GM12864 (cell line): ENCODE data around the gene INSRR.

Experiments used
- DNase-seq: peaks from one replicate; pipeline ENCODE4 v3.0.0-alpha.2; 2011; ENCODE audit warnings: low read depth
- H3K4me3 ChIP-seq: 2 replicates; pipeline ENCODE4 v1.5.1; 2011; ENCODE audit warnings: mild to moderate bottlenecking, low read depth, low read length, control low read depth
- TF ChIP-seq, protein P1 (sequence below): IDR thresholded peaks from 2 replicates; pipeline ENCODE4 v1.5.1; 2011; ENCODE audit warnings: low read depth, mild to moderate bottlenecking, moderate library complexity, low read length, control low read depth, inconsistent platforms; ENCODE audit errors: missing control alignments

INSRR gene

DNA sequence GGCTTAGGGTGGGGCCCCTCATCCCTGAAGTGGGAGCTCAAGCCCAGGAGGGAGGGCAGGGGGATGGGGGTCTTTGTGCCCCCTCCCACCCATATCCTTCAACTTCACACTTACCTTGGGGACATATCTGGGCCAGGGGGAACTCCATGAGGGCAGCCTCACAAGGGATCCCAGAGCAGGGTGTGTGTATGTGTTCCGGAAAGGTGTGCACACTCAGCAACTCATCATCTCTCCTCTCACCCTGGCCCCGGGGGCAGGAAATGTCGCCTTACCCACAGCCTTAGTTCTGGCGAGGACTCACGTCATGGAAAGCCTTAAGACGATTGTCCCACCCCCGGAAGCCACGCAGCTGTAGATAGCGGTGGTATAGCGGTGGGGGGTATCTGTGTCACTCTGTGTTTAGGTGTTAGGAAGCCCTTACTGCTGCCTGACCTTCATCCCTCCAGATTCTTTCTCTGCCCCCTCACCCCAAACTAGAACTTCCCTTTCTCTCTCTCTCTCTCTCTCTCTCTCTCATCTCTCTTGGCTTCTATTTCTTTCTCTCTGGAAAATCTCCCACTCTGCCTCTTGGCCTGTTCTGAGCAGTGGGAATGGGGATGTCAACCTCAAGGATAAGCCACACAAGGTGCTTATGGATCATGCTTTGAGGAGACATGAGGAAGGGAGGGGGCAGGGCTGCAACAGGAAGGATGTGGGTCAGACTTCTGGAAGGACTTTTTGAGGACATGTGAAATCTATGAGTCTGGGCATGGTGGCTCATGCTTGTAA, 42.2 kb downstream of the INSRR start, which contains the start of gene SH2D2A:
Gene SH2D2A, minus strand, starts transcription at position 288 of the 768 bp plus-strand sequence. Its CDS starts 140 bp downstream, at position 148.
- peak; percentile 69 for DNase-seq
- H3K4me3 ChIP-seq: peak within 1 kb of the TSS; percentile 62

DNA sequence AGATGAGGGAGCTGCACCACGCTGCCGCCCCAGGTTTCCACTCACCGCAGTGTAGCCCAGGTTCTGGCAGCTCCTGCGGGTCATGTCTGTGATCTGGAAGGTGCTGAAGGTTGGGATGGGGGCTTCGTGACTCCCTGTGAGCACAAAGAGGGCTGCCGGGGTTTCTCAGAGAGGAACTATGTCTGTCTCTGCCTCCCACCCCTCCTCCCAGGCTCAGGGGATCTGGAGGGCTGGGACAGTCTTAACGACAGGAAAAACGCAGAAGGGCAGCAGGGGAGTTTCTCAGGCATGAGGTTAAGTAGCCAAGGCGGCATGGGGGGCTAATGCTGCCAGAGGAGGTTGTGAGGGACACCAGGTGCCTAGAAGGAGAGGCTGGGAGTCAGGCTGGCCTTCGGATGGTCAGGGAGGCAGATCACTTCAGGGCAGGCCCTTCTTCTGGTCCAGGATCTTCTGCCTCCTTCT, 42.9 kb downstream of the INSRR start:
- DNase-seq: no peak
- peak overlapping the region; percentile 62 for H3K4me3 ChIP-seq
- TF ChIP-seq, protein P1, sequence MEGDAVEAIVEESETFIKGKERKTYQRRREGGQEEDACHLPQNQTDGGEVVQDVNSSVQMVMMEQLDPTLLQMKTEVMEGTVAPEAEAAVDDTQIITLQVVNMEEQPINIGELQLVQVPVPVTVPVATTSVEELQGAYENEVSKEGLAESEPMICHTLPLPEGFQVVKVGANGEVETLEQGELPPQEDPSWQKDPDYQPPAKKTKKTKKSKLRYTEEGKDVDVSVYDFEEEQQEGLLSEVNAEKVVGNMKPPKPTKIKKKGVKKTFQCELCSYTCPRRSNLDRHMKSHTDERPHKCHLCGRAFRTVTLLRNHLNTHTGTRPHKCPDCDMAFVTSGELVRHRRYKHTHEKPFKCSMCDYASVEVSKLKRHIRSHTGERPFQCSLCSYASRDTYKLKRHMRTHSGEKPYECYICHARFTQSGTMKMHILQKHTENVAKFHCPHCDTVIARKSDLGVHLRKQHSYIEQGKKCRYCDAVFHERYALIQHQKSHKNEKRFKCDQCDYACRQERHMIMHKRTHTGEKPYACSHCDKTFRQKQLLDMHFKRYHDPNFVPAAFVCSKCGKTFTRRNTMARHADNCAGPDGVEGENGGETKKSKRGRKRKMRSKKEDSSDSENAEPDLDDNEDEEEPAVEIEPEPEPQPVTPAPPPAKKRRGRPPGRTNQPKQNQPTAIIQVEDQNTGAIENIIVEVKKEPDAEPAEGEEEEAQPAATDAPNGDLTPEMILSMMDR: no peak

More for the DNA sequence above, 42.2 kb downstream of the INSRR start, which contains the start of gene SH2D2A:
- TF ChIP-seq, protein P1: no peak

DNA sequence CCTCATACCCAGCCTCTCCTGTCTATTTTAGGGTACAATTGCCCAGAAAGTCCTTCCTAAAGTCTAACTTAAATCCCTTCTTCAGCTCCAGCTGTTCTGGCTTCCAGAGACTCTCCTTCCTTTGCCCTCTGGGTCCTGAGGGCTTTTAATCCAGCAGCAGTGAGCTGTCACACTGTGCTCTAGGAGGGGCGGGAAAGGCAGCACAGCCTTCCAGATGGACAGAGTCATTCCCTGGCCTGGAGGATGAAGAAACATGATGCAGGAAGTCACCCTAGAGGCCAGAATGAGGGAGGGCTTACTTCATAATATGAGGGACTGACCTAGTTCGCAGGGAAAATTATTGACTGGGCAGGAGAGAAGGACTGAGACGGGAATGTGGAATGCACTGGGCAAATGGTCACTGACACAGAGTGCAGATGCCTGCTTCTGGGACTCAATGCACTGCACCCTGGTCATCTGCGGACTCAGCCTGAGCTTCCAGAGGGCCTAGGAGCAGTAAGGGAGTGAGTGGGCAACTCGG, 43.5 kb downstream of the INSRR start:
- DNase-seq: no peak
- TF ChIP-seq, protein P1: no peak

DNA sequence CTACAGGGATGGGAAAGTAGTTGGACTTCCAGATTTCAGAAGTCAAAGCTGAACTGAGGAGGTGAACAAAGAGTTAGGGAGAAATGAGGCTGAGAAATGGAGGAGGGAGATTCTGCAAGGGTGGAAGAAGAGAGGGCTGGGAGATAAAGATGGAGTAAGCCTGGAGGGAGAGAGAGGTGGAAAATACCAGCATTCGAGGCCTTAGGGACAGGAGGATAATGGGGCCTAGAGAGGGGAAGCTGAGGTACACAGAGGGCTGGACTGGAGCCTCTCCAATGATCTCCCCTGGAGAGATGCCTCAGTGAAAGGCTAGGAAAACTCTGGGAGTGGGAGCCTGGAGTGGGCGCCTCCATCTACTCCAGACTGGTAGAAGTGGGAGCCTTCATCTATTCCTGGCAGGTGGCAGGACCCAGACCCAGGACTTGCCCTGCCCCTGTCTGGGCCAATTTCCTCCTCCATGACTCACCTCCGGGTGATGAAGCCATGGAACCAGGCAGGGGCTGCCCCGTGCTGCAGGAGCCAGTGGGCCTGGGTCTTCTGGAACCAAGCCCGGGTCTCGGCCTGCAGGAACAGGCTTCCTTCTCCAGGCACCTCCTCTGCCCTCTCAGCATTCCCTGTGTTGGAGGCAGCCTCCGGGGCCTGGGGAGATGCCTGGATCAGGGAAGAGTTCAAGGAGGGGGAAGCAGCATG, 44.2 kb downstream of the INSRR start:
- no peak overlapping the region for H3K4me3 ChIP-seq
- TF ChIP-seq, protein P1: no peak
- DNase-seq: no peak

More for the DNA sequence above, 43.5 kb downstream of the INSRR start:
- H3K4me3 ChIP-seq: peak overlapping the region; percentile 62; the same call in 1 of the 2 replicates

DNA sequence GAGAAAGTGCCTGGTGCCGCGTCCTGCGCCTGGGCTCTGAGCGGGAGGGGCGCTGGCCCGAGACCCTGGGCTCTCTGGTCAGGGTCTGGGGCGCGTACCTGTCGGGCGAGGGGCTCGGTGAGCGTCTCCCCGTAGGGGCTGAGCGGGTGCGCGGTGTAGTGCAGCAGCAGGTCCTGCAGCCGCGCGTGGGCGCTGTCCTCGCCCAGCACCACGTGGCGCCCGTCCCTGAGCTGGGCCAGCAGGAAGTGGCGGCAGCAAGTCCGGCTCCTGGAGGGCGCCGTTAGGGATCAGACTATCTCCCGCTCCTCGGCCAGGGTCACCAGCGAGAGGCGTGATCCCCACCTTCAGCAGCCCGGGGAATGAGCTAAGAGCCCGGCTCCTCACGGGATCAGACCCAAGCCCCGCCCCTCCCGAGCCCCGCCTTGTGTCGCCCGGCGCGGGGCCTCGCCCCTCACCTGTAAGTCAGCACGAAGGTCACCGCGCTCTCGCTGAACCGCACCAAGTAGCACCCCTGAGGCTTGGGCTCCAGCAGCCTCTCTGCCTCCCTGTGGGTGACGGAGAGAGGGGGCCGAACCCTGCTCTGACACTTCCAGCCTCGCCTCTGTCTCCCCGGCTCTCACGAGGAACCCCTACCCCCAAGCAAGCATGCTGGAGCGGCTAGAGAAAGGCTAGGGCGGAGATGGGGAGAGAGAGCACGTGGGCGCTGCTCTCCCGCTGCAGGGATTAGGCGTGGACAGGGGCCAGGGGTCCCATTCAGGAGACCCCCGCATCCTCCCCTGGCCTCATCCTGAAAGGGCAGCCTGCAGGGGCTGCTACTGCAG, 45.0 kb downstream of the INSRR start:
- H3K4me3 ChIP-seq: peak overlapping the region; percentile 17
- TF ChIP-seq, protein P1: peak; percentile 61
- no peak for DNase-seq

DNA sequence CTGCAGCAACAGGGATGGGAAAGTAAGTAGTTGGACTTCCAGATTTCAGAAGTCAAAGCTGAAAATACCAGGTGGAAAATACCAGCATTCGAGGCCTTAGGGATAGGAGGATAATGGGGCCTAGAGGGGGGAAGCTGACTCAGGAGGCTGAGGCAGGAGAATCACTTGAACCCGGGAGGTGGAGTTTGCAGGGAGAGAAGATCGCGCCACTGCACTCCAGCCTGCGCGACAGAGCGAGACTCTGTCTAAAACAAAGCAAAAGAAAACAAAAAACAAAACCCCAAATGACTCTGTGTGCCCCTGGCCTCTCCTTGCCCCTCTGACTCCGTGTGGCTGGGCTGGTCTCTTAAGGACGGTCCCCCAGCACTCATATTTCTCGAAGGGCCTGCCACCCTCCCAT, 45.6 kb downstream of the INSRR start:
- TF ChIP-seq, protein P1: no peak
- peak overlapping the region; percentile 17; the same call in 1 of the 2 replicates for H3K4me3 ChIP-seq
- DNase-seq: no peak
